Activated CD4-positive, CD25-positive, alpha-beta regulatory T cell treated with anti-CD3 and anti-CD28 coated beads, Interleukin-2, amount 50 U/mL, for 16 hours (primary cell): Measurements from ENCODE around the gene EEF1A1.
"Not testable (repeated sequence)": the region's sequence is repeated elsewhere in the genome, so short reads cannot be mapped to it uniquely, and the experiment has no call there.

ENCODE experiments used
- DNase-seq: peaks from one replicate; pipeline ENCODE4 v3.0.0-alpha.2; 2020; ENCODE audit warnings: low read depth, low spot score

The EEF1A1 gene

GRCh38 chr6:73537677-73538076 is 16.8 kb upstream of the EEF1A1 start:
- DNase-seq: no peak

GRCh38 chr6:73534628-73535027 is 13.8 kb upstream of the EEF1A1 start:
- no peak for DNase-seq

GRCh38 chr6:73532293-73532692 is 11.5 kb upstream of the EEF1A1 start:
- no peak for DNase-seq

- no peak for DNase-seq
These were observed 8.1 kb upstream of the EEF1A1 start for GRCh38 chr6:73528897-73529296.

GRCh38 chr6:73525546-73526330 is 4.9 kb upstream of the EEF1A1 start:
- no peak for DNase-seq

- peak; percentile 61 for DNase-seq
These were observed 2.7 kb upstream of the EEF1A1 start for GRCh38 chr6:73523434-73524123.

- no peak for DNase-seq
These were observed 636 bp upstream of the EEF1A1 start for GRCh38 chr6:73521351-73521985.

- peak; percentile 67 for DNase-seq
These were observed 725 bp downstream of the EEF1A1 start for GRCh38 chr6:73519926-73520687.

- DNase-seq: not testable (repeated sequence)
These were observed 1.6 kb downstream of the EEF1A1 start for GRCh38 chr6:73518982-73519881.

- not testable (repeated sequence) for DNase-seq
These were observed 2.5 kb downstream of the EEF1A1 start for GRCh38 chr6:73518100-73518981.

GRCh38 chr6:73516514-73517489 is 4.0 kb downstream of the EEF1A1 start:
- no peak for DNase-seq

GRCh38 chr6:73515204-73515655 is 5.6 kb downstream of the EEF1A1 start:
- no peak for DNase-seq

- no peak for DNase-seq
These were observed 6.1 kb downstream of the EEF1A1 start for GRCh38 chr6:73514746-73515110.

- DNase-seq: no peak
These were observed 7.4 kb downstream of the EEF1A1 start for GRCh38 chr6:73513496-73513854.

- no peak for DNase-seq
These were observed 9.0 kb downstream of the EEF1A1 start for GRCh38 chr6:73511796-73512195.

GRCh38 chr6:73509851-73510250 is 11.0 kb downstream of the EEF1A1 start:
- no peak for DNase-seq

GRCh38 chr6:73508776-73509175 is 12.1 kb downstream of the EEF1A1 start:
- DNase-seq: no peak

- no peak for DNase-seq
These were observed 14.6 kb downstream of the EEF1A1 start for GRCh38 chr6:73506246-73506645.

GRCh38 chr6:73505705-73506104 is 15.1 kb downstream of the EEF1A1 start:
- DNase-seq: not testable (repeated sequence)
